Astrocyte (in vitro differentiated cells and primary cell): Measurements from ENCODE around the gene GJD4. TPM values are rescaled to one million over a fixed set of nuclear protein-coding genes. Genes with fewer than 3 reads are reported as not detected.

Experiments used
- DNase-seq: peaks from one replicate; pipeline ENCODE4 v3.0.0-alpha.2; 2010; ENCODE audit warnings: low read depth
- FAIRE-seq: peaks from 2 replicates; lab custom pipeline; 2011; peaks lifted over from hg19 to GRCh38; lab: Jason Lieb, UNC
- H2AFZ ChIP-seq: 2 replicates; pipeline ENCODE4 v1.6.0; 2012; ENCODE audit warnings: low read depth, low read length, inconsistent platforms
- H3K27ac ChIP-seq: 2 replicates; pipeline ENCODE4 v1.5.1; 2011; ENCODE audit warnings: low read depth, low read length, inconsistent platforms
- H3K27me3 ChIP-seq: 2 replicates; pipeline ENCODE4 v1.6.0; 2011; ENCODE audit warnings: low read length, inconsistent platforms; ENCODE audit not compliant: insufficient read depth
- H3K36me3 ChIP-seq: 2 replicates; pipeline ENCODE4 v1.5.1; 2011; ENCODE audit warnings: low read length, inconsistent platforms; ENCODE audit not compliant: insufficient read depth
- H3K4me1 ChIP-seq: 2 replicates; pipeline ENCODE4 v1.5.1; 2011; ENCODE audit warnings: low read length, inconsistent platforms; ENCODE audit not compliant: insufficient read depth
- H3K4me2 ChIP-seq: 2 replicates; pipeline ENCODE4 v1.6.0; 2012; ENCODE audit warnings: low read length, inconsistent platforms
- H3K4me3 ChIP-seq: 2 replicates; pipeline ENCODE4 v1.5.1; 2011; ENCODE audit warnings: low read depth, mild to moderate bottlenecking, low read length, inconsistent platforms; ENCODE audit not compliant: insufficient read depth
- H3K79me2 ChIP-seq: 2 replicates; pipeline ENCODE4 v1.6.0; 2012; ENCODE audit warnings: mild to moderate bottlenecking, low read length, inconsistent platforms; ENCODE audit not compliant: insufficient read depth
- H3K9ac ChIP-seq: 2 replicates; pipeline ENCODE4 v1.6.0; 2012; ENCODE audit warnings: mild to moderate bottlenecking, low read length, inconsistent platforms
- H3K9me3 ChIP-seq: 2 replicates; pipeline ENCODE4 v1.5.1; 2012; ENCODE audit warnings: low read depth, mild to moderate bottlenecking, low read length, inconsistent platforms; ENCODE audit not compliant: insufficient read depth
- H4K20me1 ChIP-seq: 2 replicates; pipeline ENCODE4 v1.6.0; 2012; ENCODE audit warnings: low read length, inconsistent platforms; ENCODE audit not compliant: insufficient read depth
- H3K27ac Mint-ChIP-seq: one replicate; pipeline ENCODE4 v1.8.0; 2021; ENCODE audit warnings: mild to moderate bottlenecking, mixed read lengths; ENCODE audit not compliant: unreplicated experiment
- H3K27me3 Mint-ChIP-seq: one replicate; pipeline ENCODE4 v1.8.0; 2021; ENCODE audit warnings: low read depth, mixed read lengths; ENCODE audit not compliant: unreplicated experiment
- H3K36me3 Mint-ChIP-seq: one replicate; pipeline ENCODE4 v1.8.0; 2021; ENCODE audit warnings: low read depth, mixed read lengths; ENCODE audit not compliant: unreplicated experiment
- H3K4me1 Mint-ChIP-seq: one replicate; pipeline ENCODE4 v1.8.0; 2021; ENCODE audit warnings: low read depth, mixed read lengths; ENCODE audit not compliant: unreplicated experiment
- H3K4me3 Mint-ChIP-seq: one replicate; pipeline ENCODE4 v1.8.0; 2021; ENCODE audit warnings: mild to moderate bottlenecking, moderate library complexity, mixed read lengths; ENCODE audit not compliant: unreplicated experiment
- H3K9me3 Mint-ChIP-seq: one replicate; pipeline ENCODE4 v1.8.0; 2021; ENCODE audit warnings: mild to moderate bottlenecking, mixed read lengths; ENCODE audit not compliant: unreplicated experiment
- CTCF ChIP-seq: IDR thresholded peaks from 2 replicates; pipeline ENCODE4 v1.5.1; 2011; ENCODE audit warnings: low read depth, mild to moderate bottlenecking, inconsistent platforms, low read length, moderate library complexity; ENCODE audit not compliant: insufficient read depth
- EZH2 ChIP-seq: IDR thresholded peaks from 2 replicates; pipeline ENCODE4 v1.6.1; 2012; ENCODE audit warnings: mild to moderate bottlenecking, low read length, inconsistent platforms; ENCODE audit not compliant: insufficient read depth
- total RNA-seq: library from RNA; stranded (reverse); gene quantifications from 2 replicates; pipeline ENCODE4 v1.2.1, GENCODE V29; 2021

GJD4 gene
- total RNA-seq, 1 donor from 2014 or later = not detected

DNA sequence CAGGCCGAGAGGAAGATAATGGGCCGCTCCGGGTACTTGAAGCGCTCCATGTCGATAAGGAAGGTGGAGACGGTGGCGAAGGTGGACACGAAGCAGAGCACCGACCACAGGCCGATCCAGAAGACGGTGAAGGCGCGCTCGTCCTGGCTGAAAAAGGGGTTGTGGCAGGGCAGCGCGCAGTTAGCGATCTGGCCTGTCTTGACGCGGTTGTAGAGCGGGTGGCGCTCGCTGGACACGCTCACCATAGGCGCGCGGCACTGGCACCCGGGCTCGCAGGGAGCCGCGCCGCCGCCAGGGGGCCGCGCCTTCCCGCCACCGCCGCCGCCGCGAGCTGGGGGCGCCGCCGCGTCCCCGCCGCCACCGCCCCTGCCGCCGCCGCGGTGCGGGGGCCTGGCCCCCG is 35.3 kb downstream of the GJD4 start:
- peak overlapping the region; percentile 76 for H3K9ac ChIP-seq
- no peaks in the 10 kb centered on the region for H3K36me3 ChIP-seq
- peaks cover 23% of the 10 kb centered on the region for H3K4me1 Mint-ChIP-seq
- H3K4me1 ChIP-seq = peaks cover 19% of the 10 kb centered on the region
- peak overlapping the region; percentile 92 for H3K4me3 Mint-ChIP-seq
- TF ChIP-seq CTCF (no peak), EZH2 (no peak)
- H3K27me3 ChIP-seq = no peaks in the 10 kb centered on the region
- H3K27ac Mint-ChIP-seq = peak overlapping the region; percentile 69
- peaks cover 3% of the 10 kb centered on the region for H3K36me3 Mint-ChIP-seq
- FAIRE-seq (no peak), DNase-seq (peak; percentile 61)
- peak overlapping the region; percentile 86 for H2AFZ ChIP-seq
- H3K4me2 ChIP-seq = peak overlapping the region; percentile 92
- H3K27me3 Mint-ChIP-seq = peaks cover 4% of the 10 kb centered on the region
- H3K27ac ChIP-seq = peak overlapping the region; percentile 34
- no peaks in the 10 kb centered on the region for H3K9me3 ChIP-seq
- peak overlapping the region; percentile 69 for H3K4me3 ChIP-seq
- peaks cover 12% of the 10 kb centered on the region for H4K20me1 ChIP-seq
- no peaks in the 10 kb centered on the region for H3K9me3 Mint-ChIP-seq
- peaks cover 30% of the 10 kb centered on the region for H3K79me2 ChIP-seq

- Histone ChIP-seq H3K4me1 (peaks cover 19% of the 10 kb centered on the region), H3K4me2 (peak overlapping the region; percentile 100), H3K4me3 (peak overlapping the region; percentile 67), H3K9me3 (no peaks in the 10 kb centered on the region), H3K27me3 (no peaks in the 10 kb centered on the region), H3K79me2 (peaks cover 30% of the 10 kb centered on the region), H3K9ac (peak overlapping the region; percentile 71), H3K36me3 (no peaks in the 10 kb centered on the region), H2AFZ (peak overlapping the region; percentile 74), H4K20me1 (peaks cover 12% of the 10 kb centered on the region), H3K27ac (no peak overlapping the region)
- no peak for FAIRE-seq
- peak; percentile 81 for DNase-seq
- H3K36me3 Mint-ChIP-seq = peaks cover 3% of the 10 kb centered on the region
- peak overlapping the region; percentile 87 for H3K4me3 Mint-ChIP-seq
- peaks cover 5% of the 10 kb centered on the region for H3K27me3 Mint-ChIP-seq
- no peak overlapping the region for H3K27ac Mint-ChIP-seq
- peaks cover 18% of the 10 kb centered on the region for H3K4me1 Mint-ChIP-seq
- H3K9me3 Mint-ChIP-seq = no peaks in the 10 kb centered on the region
- TF ChIP-seq CTCF = no peak
- no peak for TF ChIP-seq EZH2
Observed at GRCh38 chr10:35640951-35641675, 36.0 kb downstream of the GJD4 start.

GRCh38 chr10:35641676-35642034 is 36.5 kb downstream of the GJD4 start:
- Mint-ChIP-seq H3K36me3 (peaks cover 3% of the 10 kb centered on the region), H3K27ac (no peak overlapping the region), H3K4me3 (peak overlapping the region; percentile 75), H3K4me1 (peaks cover 16% of the 10 kb centered on the region), H3K27me3 (peaks cover 5% of the 10 kb centered on the region), H3K9me3 (no peaks in the 10 kb centered on the region)
- Histone ChIP-seq H3K4me3 (peak overlapping the region; percentile 67), H4K20me1 (peaks cover 12% of the 10 kb centered on the region), H2AFZ (peak overlapping the region; percentile 91), H3K4me2 (peak overlapping the region; percentile 100), H3K9ac (peak overlapping the region; percentile 71), H3K36me3 (no peaks in the 10 kb centered on the region), H3K9me3 (no peaks in the 10 kb centered on the region), H3K27me3 (no peaks in the 10 kb centered on the region), H3K4me1 (peaks cover 19% of the 10 kb centered on the region), H3K79me2 (peaks cover 30% of the 10 kb centered on the region), H3K27ac (peak overlapping the region; percentile 55)
- TF ChIP-seq EZH2 (no peak), CTCF (no peak)
- FAIRE-seq (no peak), DNase-seq (peak; percentile 29)
